GM06990 (cell line): Measurements from ENCODE around the gene LRRC2.

Experiments
- DNase-seq: peaks from one replicate; pipeline ENCODE4 v3.0.0-alpha.2; 2011; ENCODE audit not compliant: insufficient read length; ENCODE audit errors: extremely low read depth
- H3K27me3 ChIP-seq: replicated peaks from 2 replicates; pipeline ENCODE4 v1.6.0; 2011; ENCODE audit warnings: low read length; ENCODE audit not compliant: control insufficient read depth, insufficient read depth
- H3K36me3 ChIP-seq: 2 replicates; pipeline ENCODE4 v1.5.1; 2011; ENCODE audit warnings: low read length; ENCODE audit not compliant: control insufficient read depth, insufficient read depth
- H3K4me3 ChIP-seq: replicated peaks from 2 replicates; pipeline ENCODE4 v1.5.1; 2011; ENCODE audit warnings: low read depth, mild to moderate bottlenecking, control low read depth, low read length
- TF ChIP-seq, protein P1 (sequence below): IDR thresholded peaks from 2 replicates; pipeline ENCODE4 v1.5.1; 2011; ENCODE audit warnings: low read length, control low read depth, mild to moderate bottlenecking, inconsistent platforms; ENCODE audit not compliant: insufficient read depth, poor library complexity, severe bottlenecking

Gene LRRC2

DNA sequence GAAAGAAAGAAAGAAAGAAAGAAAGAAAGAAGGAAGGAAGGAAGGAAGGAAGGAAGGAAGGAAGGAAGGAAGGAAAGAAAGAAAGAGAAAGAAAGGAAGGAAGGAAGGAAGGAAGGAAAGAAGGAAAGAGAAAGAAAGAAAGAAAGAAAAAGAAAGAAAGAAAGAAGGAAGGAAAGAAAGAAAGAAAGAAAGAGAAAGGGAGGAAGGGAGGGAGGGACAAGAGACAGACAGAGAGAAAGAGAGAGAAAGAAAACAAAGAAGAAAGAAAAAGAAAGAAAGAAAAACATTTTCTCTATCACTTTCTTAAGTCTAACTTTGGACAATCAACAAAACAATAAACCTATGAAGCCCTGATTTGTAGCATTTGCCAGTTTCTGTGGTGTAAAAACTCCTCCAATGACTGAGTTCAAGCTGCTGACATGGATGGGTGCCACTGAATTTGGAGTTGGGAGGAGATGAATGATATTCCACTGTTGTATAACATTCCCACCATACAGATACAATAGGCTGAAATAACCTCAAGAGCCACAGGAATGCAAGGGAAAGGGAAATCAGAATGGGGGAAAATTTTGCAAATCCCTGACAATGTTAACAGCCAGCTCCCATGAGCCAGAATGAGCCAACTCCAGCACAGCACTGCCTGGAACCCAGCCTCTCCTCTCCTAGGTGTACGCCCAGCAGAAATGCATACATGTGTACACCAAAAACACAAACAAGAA lies 83.3 kb downstream of the LRRC2 start:
- H3K4me3 ChIP-seq: no peak overlapping the region
- no peak for DNase-seq
- H3K27me3 ChIP-seq: no peaks in the 10 kb centered on the region; the same call in none of the 2 replicates
- TF ChIP-seq, protein P1, sequence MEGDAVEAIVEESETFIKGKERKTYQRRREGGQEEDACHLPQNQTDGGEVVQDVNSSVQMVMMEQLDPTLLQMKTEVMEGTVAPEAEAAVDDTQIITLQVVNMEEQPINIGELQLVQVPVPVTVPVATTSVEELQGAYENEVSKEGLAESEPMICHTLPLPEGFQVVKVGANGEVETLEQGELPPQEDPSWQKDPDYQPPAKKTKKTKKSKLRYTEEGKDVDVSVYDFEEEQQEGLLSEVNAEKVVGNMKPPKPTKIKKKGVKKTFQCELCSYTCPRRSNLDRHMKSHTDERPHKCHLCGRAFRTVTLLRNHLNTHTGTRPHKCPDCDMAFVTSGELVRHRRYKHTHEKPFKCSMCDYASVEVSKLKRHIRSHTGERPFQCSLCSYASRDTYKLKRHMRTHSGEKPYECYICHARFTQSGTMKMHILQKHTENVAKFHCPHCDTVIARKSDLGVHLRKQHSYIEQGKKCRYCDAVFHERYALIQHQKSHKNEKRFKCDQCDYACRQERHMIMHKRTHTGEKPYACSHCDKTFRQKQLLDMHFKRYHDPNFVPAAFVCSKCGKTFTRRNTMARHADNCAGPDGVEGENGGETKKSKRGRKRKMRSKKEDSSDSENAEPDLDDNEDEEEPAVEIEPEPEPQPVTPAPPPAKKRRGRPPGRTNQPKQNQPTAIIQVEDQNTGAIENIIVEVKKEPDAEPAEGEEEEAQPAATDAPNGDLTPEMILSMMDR: no peak
- no peaks in the 10 kb centered on the region for H3K36me3 ChIP-seq

DNA sequence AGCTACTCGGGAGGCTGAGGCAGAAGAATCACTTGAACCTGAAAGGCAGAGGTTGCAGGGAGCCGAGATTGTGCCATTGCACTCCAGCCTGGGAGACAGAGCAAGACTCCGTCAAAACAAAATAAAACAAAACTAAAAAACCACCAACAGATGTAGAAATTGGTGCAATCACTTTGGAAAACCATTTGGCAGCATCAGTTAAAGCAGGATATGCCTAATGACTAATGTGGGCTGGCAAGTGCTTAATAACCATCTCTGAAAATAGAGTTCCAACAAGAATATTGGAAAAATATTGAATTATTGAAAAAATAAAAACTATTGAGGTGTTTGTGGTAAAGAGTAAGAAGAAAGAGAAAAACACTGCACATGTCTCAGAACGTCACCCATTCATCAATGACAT lies 84.5 kb downstream of the LRRC2 start:
- no peak for DNase-seq
- TF ChIP-seq, protein P1: no peak
- Histone ChIP-seq H3K27me3 (no peaks in the 10 kb centered on the region; the same call in none of the 2 replicates), H3K4me3 (no peak overlapping the region), H3K36me3 (no peaks in the 10 kb centered on the region)

DNA sequence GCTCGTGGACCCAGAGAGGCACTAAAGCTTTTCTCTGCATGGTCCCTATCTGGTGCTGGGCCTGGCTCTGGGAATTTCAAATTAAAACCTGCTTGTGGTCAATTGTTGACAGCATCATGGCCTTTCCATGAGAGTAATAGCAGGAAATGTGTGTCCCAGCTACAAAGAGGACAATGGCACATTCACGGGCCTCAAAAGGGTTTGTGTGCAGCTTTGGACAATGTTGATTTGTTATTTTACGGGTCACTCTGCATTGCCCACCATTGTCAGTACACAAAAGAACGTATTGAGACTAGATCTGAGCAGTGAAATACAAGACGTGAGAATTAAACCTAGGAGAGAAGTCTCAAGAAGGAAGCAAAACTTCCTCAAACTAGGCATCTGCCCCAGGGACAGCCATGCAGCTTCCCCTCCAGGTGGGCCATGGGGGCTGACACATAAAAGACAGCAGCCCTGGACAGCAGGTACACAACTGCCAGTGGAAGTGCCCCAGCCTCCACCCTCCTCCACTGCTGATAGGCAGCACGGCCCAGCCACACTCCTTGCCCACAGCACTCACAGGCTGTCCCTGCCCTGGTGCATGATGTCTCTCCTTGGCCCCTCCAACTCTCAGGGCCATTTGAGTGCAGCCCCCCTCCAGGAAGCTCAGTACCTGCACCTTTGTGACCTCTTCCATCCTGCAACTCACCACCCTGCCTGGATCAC lies 85.5 kb downstream of the LRRC2 start:
- TF ChIP-seq, protein P1: no peak
- no peak for DNase-seq
- Histone ChIP-seq H3K27me3 (no peaks in the 10 kb centered on the region; the same call in none of the 2 replicates), H3K4me3 (no peak overlapping the region), H3K36me3 (no peaks in the 10 kb centered on the region)

DNA sequence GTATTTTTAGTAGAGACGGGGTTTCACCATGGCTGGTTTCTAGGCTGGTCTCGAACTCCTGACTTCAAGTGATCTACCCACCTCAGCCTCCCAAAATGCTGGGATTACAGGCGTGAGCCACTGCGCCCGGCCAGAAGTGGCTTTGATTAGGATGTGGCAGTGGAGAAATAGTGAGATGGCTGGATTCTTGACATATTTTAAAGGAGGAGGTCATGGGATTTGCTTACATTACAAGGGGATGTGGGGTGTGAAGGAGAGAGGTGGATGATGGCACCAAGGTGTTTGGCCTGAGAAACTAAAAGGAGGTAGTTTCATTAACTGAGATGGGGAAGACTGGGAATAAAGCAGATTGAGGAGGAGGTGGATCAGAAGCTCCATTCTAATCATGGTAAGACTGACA lies 86.4 kb downstream of the LRRC2 start:
- no peak for DNase-seq
- no peak overlapping the region for H3K4me3 ChIP-seq

DNA sequence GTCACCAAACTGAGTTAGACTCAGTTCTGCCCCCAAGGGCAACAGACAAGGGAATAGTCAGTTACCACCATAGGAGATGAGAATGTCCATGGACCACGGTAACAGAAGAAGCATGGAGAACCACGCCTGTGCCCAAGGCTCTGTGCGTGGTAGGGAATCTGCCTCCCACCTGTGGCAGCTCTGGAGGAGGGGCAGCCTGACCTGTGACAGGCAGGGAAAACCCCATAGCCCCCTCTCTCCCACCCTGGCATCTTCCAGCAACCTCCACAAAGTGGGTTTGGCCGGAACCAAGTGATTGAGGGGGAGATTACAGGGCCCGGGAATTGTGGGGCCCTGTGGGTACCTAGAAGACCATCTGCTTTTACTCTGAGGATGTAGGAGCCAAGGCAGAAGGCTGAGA lies 87.1 kb downstream of the LRRC2 start:
- Histone ChIP-seq H3K36me3 (no peaks in the 10 kb centered on the region), H3K4me3 (no peak overlapping the region), H3K27me3 (no peaks in the 10 kb centered on the region; the same call in none of the 2 replicates)
- no peak for DNase-seq
- TF ChIP-seq, protein P1: no peak

More for the DNA sequence above, 86.4 kb downstream of the LRRC2 start:
- H3K36me3 ChIP-seq: no peaks in the 10 kb centered on the region
- no peaks in the 10 kb centered on the region; the same call in none of the 2 replicates for H3K27me3 ChIP-seq
- TF ChIP-seq, protein P1: no peak
